K562 (cell line): ENCODE data around the gene IDUA. TPM values are rescaled to one million over a fixed set of nuclear protein-coding genes. Genes with fewer than 3 reads are reported as not detected.

ENCODE experiments used
- FUS ChIP-seq: fragments of 200-400 bp; formaldehyde crosslinking; optimal IDR thresholded peaks from 2 replicates; pipeline ENCODE3; 2017; ENCODE audit warnings: low read depth, low read length
- IRF2 ChIP-seq: sonication (generic); formaldehyde crosslinking; IDR thresholded peaks from 2 replicates; pipeline ENCODE4 v1.8.1; 2022; ENCODE audit warnings: mild to moderate bottlenecking, missing genetic modification reagents
- NFE2 ChIP-seq: IDR thresholded peaks from 2 replicates; pipeline ENCODE4 v1.6.1; 2014; ENCODE audit warnings: antibody characterized with exemption, low read depth
- PPARD ChIP-seq: fragments of 250-450 bp; sonication (Bioruptor Pico); IDR thresholded peaks from 2 replicates; pipeline ENCODE4 v1.8.0; 2022; ENCODE audit warnings: inconsistent platforms, mild to moderate bottlenecking, moderate library complexity
- SIX5 ChIP-seq, 2 experiments: IDR thresholded peaks; 2 replicates each; pipeline ENCODE4 v1.6.1; 2011; ENCODE audit warnings: low read length in 2 of 2, borderline replicate concordance in 1 of 2, low read depth in 1 of 2, mild to moderate bottlenecking in 1 of 2, moderate library complexity in 1 of 2; ENCODE audit not compliant: insufficient read depth in 1 of 2
- ZNF324 ChIP-seq: fragments of 250-450 bp; sonication (Bioruptor Pico); IDR thresholded peaks from 2 replicates; pipeline ENCODE4 v1.4.0; 2020; ENCODE audit warnings: mild to moderate bottlenecking
- ZNF551 ChIP-seq: fragments of 250-450 bp; sonication (Bioruptor Pico); IDR thresholded peaks from 2 replicates; pipeline ENCODE4 v1.5.0; 2021; ENCODE audit warnings: mild to moderate bottlenecking, moderate library complexity
- polyA plus RNA-seq, 8 experiments: library from polyadenylated mRNA; depleted of rRNA in 4 of 8; stranded (reverse) in 5 of 8; unstranded in 3 of 8; fragments of >200 nt; fragmentation: Nextera tagmentation in 2 of 8; fragmentation: Illumina TruSeq in 1 of 8; extraction: Ambion mirVana in 2 of 8; extraction: Trizol in 1 of 8; gene quantifications; 2 replicates each; pipeline versions ENCODE4 v1.2.1 to v1.2.3, GENCODE V29; 2011 to 2014; ENCODE audit warnings: inconsistent platforms in 1 of 8, missing spikeins in 1 of 8
- total RNA-seq, 7 experiments: library from RNA; depleted of rRNA in 6 of 7; stranded (reverse); fragments of >200 nt in 6 of 7; fragmentation: Illumina TruSeq in 2 of 7; extraction: Trizol in 2 of 7; gene quantifications; 2 replicates each; pipeline versions ENCODE4 v1.2.1 to v1.2.3, GENCODE V29; 2011 to 2021; ENCODE audit warnings: low replicate concordance in 1 of 7
- TF ChIP-seq, protein P1 (sequence below): sonication (generic); formaldehyde crosslinking; IDR thresholded peaks from 2 replicates; pipeline ENCODE4 v1.8.0; 2022; ENCODE audit warnings: mild to moderate bottlenecking, missing genetic modification reagents
- TF ChIP-seq, protein P2 (sequence below): fragments of 450-650 bp; IDR thresholded peaks from 2 replicates; pipeline ENCODE4 v1.6.1; 2016; ENCODE audit warnings: mild to moderate bottlenecking, moderate library complexity
- TF ChIP-seq, protein P3 (sequence below): sonication (generic); formaldehyde crosslinking; IDR thresholded peaks from 2 replicates; pipeline ENCODE4 v1.9.0; 2022; ENCODE audit warnings: mild to moderate bottlenecking, missing genetic modification reagents
- TF ChIP-seq, protein P4 (sequence below): fragments of 250-450 bp; sonication (Bioruptor Pico); IDR thresholded peaks from 2 replicates; pipeline ENCODE4 v1.5.0; 2021
- TF ChIP-seq, protein P5 (sequence below): sonication (generic); IDR thresholded peaks from 2 replicates; pipeline ENCODE4 v1.6.1; 2016

The IDUA gene
- total and polyA plus RNA-seq, 9 of the 15 experiments (the other 6 are each of a cell fraction or from before 2014, with no cell fraction given) = 0.04 to 16.1 (median 1.2) TPM

DNA sequence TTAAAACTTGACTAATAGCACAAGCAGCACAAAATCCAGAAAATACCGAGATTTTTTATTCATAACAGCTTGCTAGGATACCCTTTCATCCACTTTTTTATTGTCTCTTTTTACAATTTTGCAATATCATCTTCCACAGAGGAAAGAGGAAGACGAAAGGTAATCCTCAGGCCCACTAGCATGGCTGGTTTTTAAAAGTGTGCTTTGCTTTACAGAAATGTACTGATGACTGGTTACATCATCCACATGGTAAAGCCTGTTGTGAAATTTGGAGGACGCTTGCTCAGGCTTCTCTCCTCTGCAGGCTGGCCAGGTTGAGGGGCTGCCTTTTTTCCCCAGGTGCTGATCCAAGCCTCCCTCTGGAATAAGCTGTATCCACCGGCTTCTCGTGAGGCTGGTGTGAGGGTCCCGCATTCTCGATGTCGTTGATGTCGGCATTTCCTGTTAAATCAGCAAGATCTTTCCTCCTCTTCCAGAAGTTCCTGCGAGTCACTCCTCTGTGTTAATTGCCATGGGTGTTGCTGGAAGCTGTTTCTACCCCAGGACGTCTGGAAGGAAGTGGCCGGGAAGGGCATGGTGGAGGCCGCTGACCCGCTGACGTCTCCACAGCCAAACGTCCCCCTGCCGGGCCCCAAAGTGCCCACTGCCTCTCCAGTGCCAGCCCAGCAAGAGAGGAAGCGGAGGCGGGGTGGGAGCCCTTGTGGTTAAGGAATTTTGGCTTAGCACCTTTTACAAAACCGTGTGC lies 7.7 kb upstream of the IDUA start (continued):
- TF ChIP-seq, protein P1, sequence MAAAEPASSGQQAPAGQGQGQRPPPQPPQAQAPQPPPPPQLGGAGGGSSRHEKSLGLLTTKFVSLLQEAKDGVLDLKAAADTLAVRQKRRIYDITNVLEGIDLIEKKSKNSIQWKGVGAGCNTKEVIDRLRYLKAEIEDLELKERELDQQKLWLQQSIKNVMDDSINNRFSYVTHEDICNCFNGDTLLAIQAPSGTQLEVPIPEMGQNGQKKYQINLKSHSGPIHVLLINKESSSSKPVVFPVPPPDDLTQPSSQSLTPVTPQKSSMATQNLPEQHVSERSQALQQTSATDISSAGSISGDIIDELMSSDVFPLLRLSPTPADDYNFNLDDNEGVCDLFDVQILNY (CRISPR knock-in tag) = no peak
- TF ChIP-seq, protein P2, sequence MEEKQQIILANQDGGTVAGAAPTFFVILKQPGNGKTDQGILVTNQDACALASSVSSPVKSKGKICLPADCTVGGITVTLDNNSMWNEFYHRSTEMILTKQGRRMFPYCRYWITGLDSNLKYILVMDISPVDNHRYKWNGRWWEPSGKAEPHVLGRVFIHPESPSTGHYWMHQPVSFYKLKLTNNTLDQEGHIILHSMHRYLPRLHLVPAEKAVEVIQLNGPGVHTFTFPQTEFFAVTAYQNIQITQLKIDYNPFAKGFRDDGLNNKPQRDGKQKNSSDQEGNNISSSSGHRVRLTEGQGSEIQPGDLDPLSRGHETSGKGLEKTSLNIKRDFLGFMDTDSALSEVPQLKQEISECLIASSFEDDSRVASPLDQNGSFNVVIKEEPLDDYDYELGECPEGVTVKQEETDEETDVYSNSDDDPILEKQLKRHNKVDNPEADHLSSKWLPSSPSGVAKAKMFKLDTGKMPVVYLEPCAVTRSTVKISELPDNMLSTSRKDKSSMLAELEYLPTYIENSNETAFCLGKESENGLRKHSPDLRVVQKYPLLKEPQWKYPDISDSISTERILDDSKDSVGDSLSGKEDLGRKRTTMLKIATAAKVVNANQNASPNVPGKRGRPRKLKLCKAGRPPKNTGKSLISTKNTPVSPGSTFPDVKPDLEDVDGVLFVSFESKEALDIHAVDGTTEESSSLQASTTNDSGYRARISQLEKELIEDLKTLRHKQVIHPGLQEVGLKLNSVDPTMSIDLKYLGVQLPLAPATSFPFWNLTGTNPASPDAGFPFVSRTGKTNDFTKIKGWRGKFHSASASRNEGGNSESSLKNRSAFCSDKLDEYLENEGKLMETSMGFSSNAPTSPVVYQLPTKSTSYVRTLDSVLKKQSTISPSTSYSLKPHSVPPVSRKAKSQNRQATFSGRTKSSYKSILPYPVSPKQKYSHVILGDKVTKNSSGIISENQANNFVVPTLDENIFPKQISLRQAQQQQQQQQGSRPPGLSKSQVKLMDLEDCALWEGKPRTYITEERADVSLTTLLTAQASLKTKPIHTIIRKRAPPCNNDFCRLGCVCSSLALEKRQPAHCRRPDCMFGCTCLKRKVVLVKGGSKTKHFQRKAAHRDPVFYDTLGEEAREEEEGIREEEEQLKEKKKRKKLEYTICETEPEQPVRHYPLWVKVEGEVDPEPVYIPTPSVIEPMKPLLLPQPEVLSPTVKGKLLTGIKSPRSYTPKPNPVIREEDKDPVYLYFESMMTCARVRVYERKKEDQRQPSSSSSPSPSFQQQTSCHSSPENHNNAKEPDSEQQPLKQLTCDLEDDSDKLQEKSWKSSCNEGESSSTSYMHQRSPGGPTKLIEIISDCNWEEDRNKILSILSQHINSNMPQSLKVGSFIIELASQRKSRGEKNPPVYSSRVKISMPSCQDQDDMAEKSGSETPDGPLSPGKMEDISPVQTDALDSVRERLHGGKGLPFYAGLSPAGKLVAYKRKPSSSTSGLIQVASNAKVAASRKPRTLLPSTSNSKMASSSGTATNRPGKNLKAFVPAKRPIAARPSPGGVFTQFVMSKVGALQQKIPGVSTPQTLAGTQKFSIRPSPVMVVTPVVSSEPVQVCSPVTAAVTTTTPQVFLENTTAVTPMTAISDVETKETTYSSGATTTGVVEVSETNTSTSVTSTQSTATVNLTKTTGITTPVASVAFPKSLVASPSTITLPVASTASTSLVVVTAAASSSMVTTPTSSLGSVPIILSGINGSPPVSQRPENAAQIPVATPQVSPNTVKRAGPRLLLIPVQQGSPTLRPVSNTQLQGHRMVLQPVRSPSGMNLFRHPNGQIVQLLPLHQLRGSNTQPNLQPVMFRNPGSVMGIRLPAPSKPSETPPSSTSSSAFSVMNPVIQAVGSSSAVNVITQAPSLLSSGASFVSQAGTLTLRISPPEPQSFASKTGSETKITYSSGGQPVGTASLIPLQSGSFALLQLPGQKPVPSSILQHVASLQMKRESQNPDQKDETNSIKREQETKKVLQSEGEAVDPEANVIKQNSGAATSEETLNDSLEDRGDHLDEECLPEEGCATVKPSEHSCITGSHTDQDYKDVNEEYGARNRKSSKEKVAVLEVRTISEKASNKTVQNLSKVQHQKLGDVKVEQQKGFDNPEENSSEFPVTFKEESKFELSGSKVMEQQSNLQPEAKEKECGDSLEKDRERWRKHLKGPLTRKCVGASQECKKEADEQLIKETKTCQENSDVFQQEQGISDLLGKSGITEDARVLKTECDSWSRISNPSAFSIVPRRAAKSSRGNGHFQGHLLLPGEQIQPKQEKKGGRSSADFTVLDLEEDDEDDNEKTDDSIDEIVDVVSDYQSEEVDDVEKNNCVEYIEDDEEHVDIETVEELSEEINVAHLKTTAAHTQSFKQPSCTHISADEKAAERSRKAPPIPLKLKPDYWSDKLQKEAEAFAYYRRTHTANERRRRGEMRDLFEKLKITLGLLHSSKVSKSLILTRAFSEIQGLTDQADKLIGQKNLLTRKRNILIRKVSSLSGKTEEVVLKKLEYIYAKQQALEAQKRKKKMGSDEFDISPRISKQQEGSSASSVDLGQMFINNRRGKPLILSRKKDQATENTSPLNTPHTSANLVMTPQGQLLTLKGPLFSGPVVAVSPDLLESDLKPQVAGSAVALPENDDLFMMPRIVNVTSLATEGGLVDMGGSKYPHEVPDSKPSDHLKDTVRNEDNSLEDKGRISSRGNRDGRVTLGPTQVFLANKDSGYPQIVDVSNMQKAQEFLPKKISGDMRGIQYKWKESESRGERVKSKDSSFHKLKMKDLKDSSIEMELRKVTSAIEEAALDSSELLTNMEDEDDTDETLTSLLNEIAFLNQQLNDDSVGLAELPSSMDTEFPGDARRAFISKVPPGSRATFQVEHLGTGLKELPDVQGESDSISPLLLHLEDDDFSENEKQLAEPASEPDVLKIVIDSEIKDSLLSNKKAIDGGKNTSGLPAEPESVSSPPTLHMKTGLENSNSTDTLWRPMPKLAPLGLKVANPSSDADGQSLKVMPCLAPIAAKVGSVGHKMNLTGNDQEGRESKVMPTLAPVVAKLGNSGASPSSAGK = no peak; the same call in 1 of the 2 replicates
- TF ChIP-seq ZNF324 (CRISPR knock-in tag) (no peak), NFE2 (peak; percentile 71), PPARD (no peak), FUS (no peak), IRF2 (CRISPR knock-in tag) (no peak), ZNF551 (CRISPR knock-in tag) (no peak), SIX5 (IDR thresholded peaks at IDR 0.05; ENCODE audit: borderline replicate concordance in 1 of 2, insufficient read depth in 1 of 2, low read depth in 1 of 2, low read length in 2 of 2) (no peak)
- TF ChIP-seq, protein P3, sequence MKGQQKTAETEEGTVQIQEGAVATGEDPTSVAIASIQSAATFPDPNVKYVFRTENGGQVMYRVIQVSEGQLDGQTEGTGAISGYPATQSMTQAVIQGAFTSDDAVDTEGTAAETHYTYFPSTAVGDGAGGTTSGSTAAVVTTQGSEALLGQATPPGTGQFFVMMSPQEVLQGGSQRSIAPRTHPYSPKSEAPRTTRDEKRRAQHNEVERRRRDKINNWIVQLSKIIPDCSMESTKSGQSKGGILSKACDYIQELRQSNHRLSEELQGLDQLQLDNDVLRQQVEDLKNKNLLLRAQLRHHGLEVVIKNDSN (CRISPR knock-in tag) = 0 out of 2 replicates have a peak, but pooled peaks have one; percentile 11
- TF ChIP-seq, protein P4, sequence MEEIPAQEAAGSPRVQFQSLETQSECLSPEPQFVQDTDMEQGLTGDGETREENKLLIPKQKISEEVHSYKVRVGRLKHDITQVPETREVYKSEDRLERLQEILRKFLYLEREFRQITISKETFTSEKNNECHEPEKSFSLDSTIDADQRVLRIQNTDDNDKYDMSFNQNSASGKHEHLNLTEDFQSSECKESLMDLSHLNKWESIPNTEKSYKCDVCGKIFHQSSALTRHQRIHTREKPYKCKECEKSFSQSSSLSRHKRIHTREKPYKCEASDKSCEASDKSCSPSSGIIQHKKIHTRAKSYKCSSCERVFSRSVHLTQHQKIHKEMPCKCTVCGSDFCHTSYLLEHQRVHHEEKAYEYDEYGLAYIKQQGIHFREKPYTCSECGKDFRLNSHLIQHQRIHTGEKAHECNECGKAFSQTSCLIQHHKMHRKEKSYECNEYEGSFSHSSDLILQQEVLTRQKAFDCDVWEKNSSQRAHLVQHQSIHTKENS (CRISPR knock-in tag) = no peak
- TF ChIP-seq, protein P5, sequence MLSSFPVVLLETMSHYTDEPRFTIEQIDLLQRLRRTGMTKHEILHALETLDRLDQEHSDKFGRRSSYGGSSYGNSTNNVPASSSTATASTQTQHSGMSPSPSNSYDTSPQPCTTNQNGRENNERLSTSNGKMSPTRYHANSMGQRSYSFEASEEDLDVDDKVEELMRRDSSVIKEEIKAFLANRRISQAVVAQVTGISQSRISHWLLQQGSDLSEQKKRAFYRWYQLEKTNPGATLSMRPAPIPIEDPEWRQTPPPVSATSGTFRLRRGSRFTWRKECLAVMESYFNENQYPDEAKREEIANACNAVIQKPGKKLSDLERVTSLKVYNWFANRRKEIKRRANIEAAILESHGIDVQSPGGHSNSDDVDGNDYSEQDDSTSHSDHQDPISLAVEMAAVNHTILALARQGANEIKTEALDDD = no peak
